ENCODE data around the gene GARIN6. TPM values are rescaled to one million over a fixed set of nuclear protein-coding genes. Genes with fewer than 3 reads are reported as not detected.

GARIN6 gene
- total and polyA plus RNA-seq, 10 of the 15 experiments (the other 5 are each of a cell fraction or from before 2014, with no cell fraction given): not detected

DNA sequence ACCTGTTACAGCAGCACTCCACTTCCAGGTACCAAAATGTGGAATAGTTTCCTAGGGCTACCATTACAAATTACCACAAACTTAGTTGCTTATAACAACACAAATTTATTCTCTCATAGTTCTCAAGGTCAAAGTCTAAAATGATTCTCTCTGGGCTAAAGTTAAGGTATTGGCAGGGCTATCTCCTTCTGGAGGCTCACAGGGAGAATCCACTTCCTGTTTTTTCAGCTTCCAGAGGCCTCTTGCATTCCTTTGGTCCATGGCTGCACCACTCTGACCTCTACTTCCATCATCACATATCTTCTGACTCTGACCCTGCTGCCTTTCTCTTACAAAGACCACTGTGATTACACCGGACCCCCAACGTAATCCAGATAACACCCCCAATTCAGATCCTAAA is 2.9 kb upstream of the GARIN6 start:
- SMC1A ChIA-PET (ENCODE audit: uncharacterized antibody, unreplicated experiment): no interaction called here
- Histone ChIP-seq H3K4me2 (ENCODE audit: control insufficient read depth, insufficient read depth) (no peak overlapping the region), H3K9me3 (replicated peaks; ENCODE audit: control insufficient read depth, insufficient read depth, low read length) (no peaks in the 10 kb centered on the region), H3K4me1 (ENCODE audit: control insufficient read depth, insufficient read depth, low read length) (no peaks in the 10 kb centered on the region), H3K9ac (ENCODE audit: control insufficient read depth, insufficient read depth, low read length) (no peak overlapping the region), H2AFZ (ENCODE audit: control insufficient read depth, low read depth, low read length) (no peak overlapping the region), H3K79me2 (ENCODE audit: control insufficient read depth, insufficient read depth, low read length) (no peaks in the 10 kb centered on the region), H3K27me3 (replicated peaks in 1 of 2; ENCODE audit: control insufficient read depth in 2 of 2, insufficient read depth in 2 of 2, low read length in 1 of 2) (no peaks in the 10 kb centered on the region; a peak in 1 of 4 replicates), H3K4me3 (no peak overlapping the region), H3K27ac (ENCODE audit: control insufficient read depth, insufficient read depth) (no peak overlapping the region), H4K20me1 (ENCODE audit: control insufficient read depth, insufficient read depth) (no peaks in the 10 kb centered on the region), H3K36me3 (ENCODE audit: control insufficient read depth in 2 of 2, insufficient read depth in 2 of 2, low read length in 1 of 2) (no peaks in the 10 kb centered on the region)
- CTCF ChIA-PET: no interaction called here
- POLR2A ChIA-PET: no interaction called here
- ATAC-seq (no peak), FAIRE-seq (no peak), DNase-seq (ENCODE audit: low read depth, low spot score) (no peak)
- in situ Hi-C loops (cut with MboI): no loop called here
- BruUV-seq (replicated peaks): no TSS peak
- WGBS (ENCODE audit: insufficient coverage, insufficient replicate concordance, low lambda C conversion rate, missing lambda C conversion rate): 21% methylated on average over 2 of the region's 2 CpGs
- RAD21 ChIA-PET (ENCODE audit: unreplicated experiment): no interaction called here
- peak; percentile 29; the same call in 1 of the 2 replicates for TF ChIP-seq SPI1 (IDR thresholded peaks at IDR 0.05; ENCODE audit: borderline replicate concordance, insufficient read depth, low read depth, low read length)
- TF ChIP-seq, protein P1, sequence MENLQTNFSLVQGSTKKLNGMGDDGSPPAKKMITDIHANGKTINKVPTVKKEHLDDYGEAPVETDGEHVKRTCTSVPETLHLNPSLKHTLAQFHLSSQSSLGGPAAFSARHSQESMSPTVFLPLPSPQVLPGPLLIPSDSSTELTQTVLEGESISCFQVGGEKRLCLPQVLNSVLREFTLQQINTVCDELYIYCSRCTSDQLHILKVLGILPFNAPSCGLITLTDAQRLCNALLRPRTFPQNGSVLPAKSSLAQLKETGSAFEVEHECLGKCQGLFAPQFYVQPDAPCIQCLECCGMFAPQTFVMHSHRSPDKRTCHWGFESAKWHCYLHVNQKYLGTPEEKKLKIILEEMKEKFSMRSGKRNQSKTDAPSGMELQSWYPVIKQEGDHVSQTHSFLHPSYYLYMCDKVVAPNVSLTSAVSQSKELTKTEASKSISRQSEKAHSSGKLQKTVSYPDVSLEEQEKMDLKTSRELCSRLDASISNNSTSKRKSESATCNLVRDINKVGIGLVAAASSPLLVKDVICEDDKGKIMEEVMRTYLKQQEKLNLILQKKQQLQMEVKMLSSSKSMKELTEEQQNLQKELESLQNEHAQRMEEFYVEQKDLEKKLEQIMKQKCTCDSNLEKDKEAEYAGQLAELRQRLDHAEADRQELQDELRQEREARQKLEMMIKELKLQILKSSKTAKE (IDR thresholded peaks at IDR 0.05; ENCODE audit: low read depth, poor library complexity, severe bottlenecking): no peak
- intact Hi-C loops (cut with micrococcal nuclease; ENCODE audit: unreplicated experiment): no loop called here

DNA sequence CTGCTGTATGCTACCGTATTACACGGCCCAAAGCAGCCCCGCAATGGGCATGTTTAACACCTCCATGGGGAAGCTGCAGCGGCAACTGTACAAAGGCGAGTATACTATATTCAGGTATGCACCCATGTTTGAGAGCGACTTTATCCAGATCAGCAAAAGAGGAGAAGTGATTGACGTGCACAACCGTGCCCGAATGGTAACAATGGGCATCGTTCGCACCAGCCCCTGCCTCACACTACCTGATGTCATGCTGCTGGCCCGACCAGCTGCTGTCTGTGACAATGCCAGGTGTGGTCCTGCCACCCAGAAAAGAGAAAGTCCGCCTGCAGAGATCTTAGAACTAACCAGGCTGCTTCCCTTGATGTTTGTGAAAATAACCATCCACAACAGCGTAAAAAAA is 630 bp downstream of the GARIN6 start:
- ChIA-PET SMC1A (ENCODE audit: uncharacterized antibody, unreplicated experiment) (no interaction called here), CTCF (interaction anchor here (2.0 kb wide), 1 partner anchor 11 kb away, joined by 5 read pairs; no protein-coding TSS in a partner anchor), POLR2A (no interaction called here), RAD21 (ENCODE audit: unreplicated experiment) (no interaction called here)
- no peak overlapping the region for H2AFZ ChIP-seq (ENCODE audit: control insufficient read depth, low read depth, low read length)
- no peaks in the 10 kb centered on the region for H4K20me1 ChIP-seq (ENCODE audit: control insufficient read depth, insufficient read depth)
- no peak overlapping the region for H3K4me3 ChIP-seq
- H3K9me3 ChIP-seq (replicated peaks; ENCODE audit: control insufficient read depth, insufficient read depth, low read length): no peaks in the 10 kb centered on the region
- H3K27ac ChIP-seq (ENCODE audit: control insufficient read depth, insufficient read depth): no peak overlapping the region
- no TSS peak for BruUV-seq (replicated peaks)
- intact Hi-C loops (cut with micrococcal nuclease; ENCODE audit: unreplicated experiment) (no loop called here), in situ Hi-C loops (cut with MboI) (no loop called here)
- H3K4me1 ChIP-seq (ENCODE audit: control insufficient read depth, insufficient read depth, low read length): no peaks in the 10 kb centered on the region
- H3K27me3 ChIP-seq (replicated peaks in 1 of 2; ENCODE audit: control insufficient read depth in 2 of 2, insufficient read depth in 2 of 2, low read length in 1 of 2): no peaks in the 10 kb centered on the region; a peak in 1 of 4 replicates
- WGBS (ENCODE audit: insufficient coverage, insufficient replicate concordance, low lambda C conversion rate, missing lambda C conversion rate): 53% methylated on average over 14 of the region's 14 CpGs
- no peak for FAIRE-seq
- ATAC-seq: no peak
- TF ChIP-seq CREM (IDR thresholded peaks at IDR 0.05; ENCODE audit: low read depth): no peak
- H3K79me2 ChIP-seq (ENCODE audit: control insufficient read depth, insufficient read depth, low read length): no peaks in the 10 kb centered on the region
- H3K4me2 ChIP-seq (ENCODE audit: control insufficient read depth, insufficient read depth): no peak overlapping the region
- no peak for DNase-seq (ENCODE audit: low read depth, low spot score)
- H3K36me3 ChIP-seq (ENCODE audit: control insufficient read depth in 2 of 2, insufficient read depth in 2 of 2, low read length in 1 of 2): no peaks in the 10 kb centered on the region
- no peak overlapping the region for H3K9ac ChIP-seq (ENCODE audit: control insufficient read depth, insufficient read depth, low read length)
